Neural progenitor cell (in vitro differentiated cells): ENCODE measurements around the gene MDGA2.

Experiments
- EZH2 ChIP-seq: fragments of 200-600 bp; sonication (generic); IDR thresholded peaks from 2 replicates; pipeline ENCODE4 v1.6.1; 2017; ENCODE audit warnings: antibody characterized with exemption, mild to moderate bottlenecking, moderate library complexity
- EZH2phosphoT487 ChIP-seq: fragments of 200-600 bp; sonication (generic); IDR thresholded peaks from 2 replicates; pipeline ENCODE4 v1.6.1; 2017; ENCODE audit warnings: antibody characterized with exemption
- TF ChIP-seq, protein P1 (sequence below): fragments of 200-600 bp; sonication (generic); IDR thresholded peaks from 2 replicates; pipeline ENCODE4 v1.5.1; 2017; ENCODE audit warnings: antibody characterized with exemption, mild to moderate bottlenecking

DNA sequence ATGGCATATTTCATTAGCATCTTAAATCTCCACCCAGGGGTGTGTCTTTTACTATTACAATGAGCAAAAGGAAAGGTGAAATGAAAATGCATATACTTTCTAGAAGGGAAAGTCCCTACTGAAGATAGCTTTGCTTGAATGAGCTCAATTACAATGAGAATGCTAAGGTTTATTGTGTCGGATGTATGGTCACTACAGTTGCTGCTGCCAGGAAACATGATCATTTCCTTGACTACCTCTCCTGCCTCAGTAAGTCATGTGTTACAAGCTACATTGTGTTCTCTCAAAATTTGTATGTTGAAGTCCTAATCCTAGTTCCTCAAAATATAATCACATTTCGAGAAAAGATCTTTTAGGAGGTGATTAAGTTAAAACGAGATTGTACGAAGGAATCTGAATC lies 322.2 kb downstream of the MDGA2 start:
- TF ChIP-seq, protein P1, sequence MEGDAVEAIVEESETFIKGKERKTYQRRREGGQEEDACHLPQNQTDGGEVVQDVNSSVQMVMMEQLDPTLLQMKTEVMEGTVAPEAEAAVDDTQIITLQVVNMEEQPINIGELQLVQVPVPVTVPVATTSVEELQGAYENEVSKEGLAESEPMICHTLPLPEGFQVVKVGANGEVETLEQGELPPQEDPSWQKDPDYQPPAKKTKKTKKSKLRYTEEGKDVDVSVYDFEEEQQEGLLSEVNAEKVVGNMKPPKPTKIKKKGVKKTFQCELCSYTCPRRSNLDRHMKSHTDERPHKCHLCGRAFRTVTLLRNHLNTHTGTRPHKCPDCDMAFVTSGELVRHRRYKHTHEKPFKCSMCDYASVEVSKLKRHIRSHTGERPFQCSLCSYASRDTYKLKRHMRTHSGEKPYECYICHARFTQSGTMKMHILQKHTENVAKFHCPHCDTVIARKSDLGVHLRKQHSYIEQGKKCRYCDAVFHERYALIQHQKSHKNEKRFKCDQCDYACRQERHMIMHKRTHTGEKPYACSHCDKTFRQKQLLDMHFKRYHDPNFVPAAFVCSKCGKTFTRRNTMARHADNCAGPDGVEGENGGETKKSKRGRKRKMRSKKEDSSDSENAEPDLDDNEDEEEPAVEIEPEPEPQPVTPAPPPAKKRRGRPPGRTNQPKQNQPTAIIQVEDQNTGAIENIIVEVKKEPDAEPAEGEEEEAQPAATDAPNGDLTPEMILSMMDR, result no peak
- no peak for TF ChIP-seq EZH2
- TF ChIP-seq EZH2phosphoT487, result no peak
